ENCODE results near the gene ECT2. TPM values are rescaled to one million over a fixed set of nuclear protein-coding genes. Genes with fewer than 3 reads are reported as not detected.

The ECT2 gene
- total RNA-seq, 4 donors from 2014 or later, result 4.1 to 23.3 (median 13.2) TPM

- Histone ChIP-seq H3K9me3 (no peaks in the 10 kb centered on the region), H3K36me3 (no peaks in the 10 kb centered on the region), H3K27me3 (no peaks in the 10 kb centered on the region), H3K4me3 (no peak overlapping the region), H3K4me1 (peaks cover 0 to 64% (median 14%) of the 10 kb centered on the region in 4 donors), H3K27ac (no peak overlapping the region)
- intact Hi-C loops (cut with DNase I; ENCODE audit: low total_unique reads), result no loop called here
- in situ Hi-C loops (cut with MboI; ENCODE audit: low pct_ligation_motif_present in 1 of 4, low pct_unique_long_range_greater_than_20kb in 1 of 4, low sequenced_read_pairs in 3 of 4), result no loop called here
- TF ChIP-seq POLR2AphosphoS5 (IDR thresholded peaks at IDR 0.05) (no peak), CTCF (IDR thresholded peaks at IDR 0.05) (no peak), EP300 (IDR thresholded peaks at IDR 0.05; ENCODE audit: low read depth) (no peak), POLR2A (IDR thresholded peaks at IDR 0.05) (no peak)
- no peak for DNase-seq
- 21 to 25% methylated on average over 1 of the region's 1 CpG for WGBS, 2 donors (ENCODE audit: low coverage in 1 of 2)
Measured at GRCh38 chr3:172704001-172704400, 46.5 kb upstream of the ECT2 start.

- intact Hi-C loops (cut with DNase I; ENCODE audit: low total_unique reads), result no loop called here
- 64 to 80% methylated on average over 2 to 4 of the region's 4 CpGs for WGBS, 2 donors (ENCODE audit: low coverage in 1 of 2)
- Histone ChIP-seq H3K4me1 (peaks cover 0 to 74% (median 19%) of the 10 kb centered on the region in 4 donors), H3K27me3 (no peaks in the 10 kb centered on the region), H3K27ac (peak overlapping the region in 3 of 4 donors; percentile 25 to 53 (median 45)), H3K36me3 (no peaks in the 10 kb centered on the region), H3K4me3 (no peak overlapping the region), H3K9me3 (no peaks in the 10 kb centered on the region)
- no peak for TF ChIP-seq POLR2AphosphoS5 (IDR thresholded peaks at IDR 0.05)
- in situ Hi-C loops (cut with MboI; ENCODE audit: low pct_ligation_motif_present in 1 of 4, low pct_unique_long_range_greater_than_20kb in 1 of 4, low sequenced_read_pairs in 3 of 4), result no loop called here
- peak; percentile 21 for DNase-seq
Measured at GRCh38 chr3:172705170-172705569, 45.4 kb upstream of the ECT2 start.

GRCh38 chr3:172707030-172707429 lies 43.5 kb upstream of the ECT2 start:
- peaks cover 0 to 66% (median 25%) of the 10 kb centered on the region in 4 donors for H3K4me1 ChIP-seq

GRCh38 chr3:172707967-172708366 lies 42.6 kb upstream of the ECT2 start:
- intact Hi-C loops (cut with DNase I; ENCODE audit: low total_unique reads) (no loop called here), in situ Hi-C loops (cut with MboI; ENCODE audit: low pct_ligation_motif_present in 1 of 4, low pct_unique_long_range_greater_than_20kb in 1 of 4, low sequenced_read_pairs in 3 of 4) (no loop called here)
- no peaks in the 10 kb centered on the region for H3K36me3 ChIP-seq
- WGBS, 2 donors (ENCODE audit: low coverage in 1 of 2), result 62 to 67% methylated on average over 1 of the region's 1 CpG
- H3K4me1 ChIP-seq, result peaks cover 0 to 58% (median 22%) of the 10 kb centered on the region in 4 donors
- no peak for DNase-seq
- TF ChIP-seq CTCF (IDR thresholded peaks at IDR 0.05), result no peak
- TF ChIP-seq EP300 (IDR thresholded peaks at IDR 0.05; ENCODE audit: low read depth), result no peak
- H3K27ac ChIP-seq, result peak overlapping the region in 3 of 4 donors; percentile 89 to 92 (median 89)
- no peaks in the 10 kb centered on the region for H3K9me3 ChIP-seq
- H3K4me3 ChIP-seq, result no peak overlapping the region
- H3K27me3 ChIP-seq, result no peaks in the 10 kb centered on the region

More at GRCh38 chr3:172707030-172707429, 43.5 kb upstream of the ECT2 start:
- intact Hi-C loops (cut with DNase I; ENCODE audit: low total_unique reads) (no loop called here), in situ Hi-C loops (cut with MboI; ENCODE audit: low pct_ligation_motif_present in 1 of 4, low pct_unique_long_range_greater_than_20kb in 1 of 4, low sequenced_read_pairs in 3 of 4) (no loop called here)
- no peak for DNase-seq
- H3K27me3 ChIP-seq, result no peaks in the 10 kb centered on the region
- no peaks in the 10 kb centered on the region for H3K9me3 ChIP-seq
- no peak overlapping the region for H3K27ac ChIP-seq
- H3K4me3 ChIP-seq, result no peak overlapping the region
- WGBS, 2 donors (ENCODE audit: low coverage in 1 of 2), result 56 to 60% methylated on average over 2 of the region's 2 CpGs
- TF ChIP-seq POLR2A (IDR thresholded peaks at IDR 0.05), result no peak
- no peak for TF ChIP-seq POLR2AphosphoS5 (IDR thresholded peaks at IDR 0.05)
- no peak for TF ChIP-seq EP300 (IDR thresholded peaks at IDR 0.05; ENCODE audit: low read depth)
- no peak for TF ChIP-seq CTCF (IDR thresholded peaks at IDR 0.05)
- no peaks in the 10 kb centered on the region for H3K36me3 ChIP-seq

Data from transverse colon (tissue), 4 donors.